GM19043 (cell line): ENCODE data around the gene FARP1.
A peak's percentile ranks its signal among the peaks of the same experiment; 100 is the strongest.

ENCODE experiments used
- ATAC-seq: cut with Tn5 transposase; IDR thresholded peaks from one replicate; pipeline ENCODE4 v1.9.1; 2021; ENCODE audit warnings: low read depth; ENCODE audit not compliant: unreplicated experiment

Gene FARP1

DNA sequence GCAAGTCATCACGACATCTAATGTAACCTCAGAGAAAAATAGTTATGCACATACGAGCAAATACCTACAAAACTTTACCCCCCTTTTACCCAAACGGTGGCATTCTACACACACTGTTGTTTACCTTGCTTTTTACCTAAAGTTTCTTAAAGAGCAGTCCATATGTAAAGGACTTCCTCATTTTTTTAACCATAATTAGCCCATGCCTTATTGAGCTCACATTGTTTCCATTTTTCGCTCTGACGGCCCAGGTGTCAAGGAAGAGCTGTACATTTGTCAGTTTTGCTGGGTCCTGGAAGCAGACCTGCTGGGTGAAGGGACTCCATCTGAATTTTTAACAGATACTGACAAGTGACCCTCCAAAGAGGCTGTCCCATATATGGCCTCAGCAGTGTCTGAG lies 344.6 kb downstream of the FARP1 start:
- no peak for ATAC-seq

DNA sequence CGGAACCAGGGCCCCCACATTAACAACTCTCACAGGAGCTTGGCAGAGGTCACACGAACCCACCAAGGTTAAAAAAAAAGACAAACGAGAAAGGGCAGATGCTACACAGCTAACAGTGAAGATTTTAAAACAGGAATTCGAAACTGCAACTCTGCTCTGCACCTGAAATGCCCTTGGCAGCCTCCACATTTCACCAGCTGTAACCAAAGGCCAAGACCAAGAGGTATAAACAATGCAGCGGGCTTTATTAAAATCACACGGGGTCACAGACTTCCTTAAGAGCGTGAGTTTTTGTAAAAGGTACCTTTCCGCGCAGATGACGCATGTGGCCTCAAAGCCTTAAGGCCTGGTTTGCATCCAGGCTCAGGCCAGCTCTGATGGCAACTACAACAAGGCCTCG lies 345.8 kb downstream of the FARP1 start:
- ATAC-seq, result peak; percentile 46

DNA sequence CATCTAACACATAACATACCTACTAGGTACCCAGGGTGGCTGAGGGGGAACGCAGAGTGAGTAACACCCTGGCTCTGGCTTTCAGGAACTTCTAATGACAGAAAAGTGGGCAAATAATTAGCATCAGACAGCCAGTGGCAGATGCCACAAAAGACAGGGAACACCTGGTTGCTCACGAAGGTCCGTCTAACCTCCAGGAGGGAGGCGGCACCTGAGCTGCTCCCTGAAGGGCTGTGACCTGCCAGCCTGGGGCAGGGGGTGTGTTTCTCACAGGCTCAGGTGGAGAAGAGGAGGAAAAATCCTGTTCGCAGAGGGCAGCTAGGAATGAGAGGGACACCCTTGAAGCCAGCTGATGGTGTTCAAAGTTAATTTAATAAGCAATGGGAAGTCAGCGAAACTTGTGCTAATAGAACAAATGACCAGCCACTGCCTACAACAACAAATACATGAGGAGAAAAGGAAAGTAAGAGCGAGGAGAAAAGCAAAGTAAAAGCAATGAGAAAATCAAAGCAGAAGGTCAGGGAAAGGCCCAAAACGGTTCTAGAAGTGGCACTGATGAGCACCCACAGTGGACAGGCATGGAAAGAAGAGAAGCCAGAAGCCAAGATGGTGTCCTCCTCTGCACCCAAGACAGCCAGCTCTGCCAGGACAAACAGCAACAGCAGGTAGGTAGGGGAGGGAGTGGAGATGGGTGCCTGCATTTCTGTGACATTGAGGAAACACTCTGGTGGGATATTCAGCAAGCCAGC lies 346.7 kb downstream of the FARP1 start:
- ATAC-seq, result no peak

DNA sequence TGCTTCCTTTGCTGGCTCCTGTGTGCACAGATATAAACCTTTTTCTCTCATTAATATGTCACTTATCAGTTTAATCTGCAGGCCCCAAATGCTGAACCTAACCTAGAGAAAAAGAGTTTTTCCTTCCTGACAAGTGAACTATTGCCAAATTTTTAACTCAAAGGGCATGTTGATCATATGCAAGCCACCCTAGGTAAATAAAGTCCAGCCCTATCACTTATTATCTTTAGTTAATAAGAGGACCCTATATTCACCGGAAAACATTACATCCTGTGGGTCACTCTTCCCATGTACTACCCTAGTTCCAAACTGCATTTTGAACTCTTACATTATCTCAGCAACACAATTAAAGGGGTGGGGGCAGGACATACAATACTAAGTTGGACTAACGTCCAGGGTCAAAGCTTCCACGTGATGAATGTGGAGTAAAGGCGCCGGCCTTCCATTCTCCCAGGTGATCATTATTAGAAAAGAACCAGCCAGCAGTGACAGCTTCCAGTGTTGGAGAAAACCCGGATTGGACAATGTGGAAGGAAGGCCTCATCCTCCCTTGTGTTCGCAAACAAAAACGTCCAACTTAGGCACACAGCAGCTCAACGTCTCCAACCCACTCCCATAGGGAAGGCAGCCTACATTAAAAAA lies 347.4 kb downstream of the FARP1 start:
- ATAC-seq, result no peak

DNA sequence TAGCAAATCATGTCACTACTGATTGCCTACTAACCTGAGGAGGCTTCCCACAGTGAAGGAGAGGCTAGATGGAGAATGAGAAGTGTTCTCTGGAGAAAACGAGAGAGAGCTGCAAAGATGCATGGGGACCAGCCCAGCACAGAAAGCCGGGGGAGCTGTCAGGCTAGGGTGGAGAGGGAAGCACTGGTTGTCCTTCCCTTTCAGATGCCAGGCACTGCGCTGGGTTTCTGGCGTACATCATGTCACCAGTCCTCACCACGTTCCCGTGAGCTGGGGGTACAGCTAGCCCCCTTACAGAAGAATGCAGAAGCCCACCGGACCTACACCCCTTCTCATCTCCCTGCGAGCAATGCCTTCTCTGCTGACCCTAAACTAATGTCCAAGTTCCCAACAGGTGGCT lies 348.0 kb downstream of the FARP1 start:
- ATAC-seq, result no peak

DNA sequence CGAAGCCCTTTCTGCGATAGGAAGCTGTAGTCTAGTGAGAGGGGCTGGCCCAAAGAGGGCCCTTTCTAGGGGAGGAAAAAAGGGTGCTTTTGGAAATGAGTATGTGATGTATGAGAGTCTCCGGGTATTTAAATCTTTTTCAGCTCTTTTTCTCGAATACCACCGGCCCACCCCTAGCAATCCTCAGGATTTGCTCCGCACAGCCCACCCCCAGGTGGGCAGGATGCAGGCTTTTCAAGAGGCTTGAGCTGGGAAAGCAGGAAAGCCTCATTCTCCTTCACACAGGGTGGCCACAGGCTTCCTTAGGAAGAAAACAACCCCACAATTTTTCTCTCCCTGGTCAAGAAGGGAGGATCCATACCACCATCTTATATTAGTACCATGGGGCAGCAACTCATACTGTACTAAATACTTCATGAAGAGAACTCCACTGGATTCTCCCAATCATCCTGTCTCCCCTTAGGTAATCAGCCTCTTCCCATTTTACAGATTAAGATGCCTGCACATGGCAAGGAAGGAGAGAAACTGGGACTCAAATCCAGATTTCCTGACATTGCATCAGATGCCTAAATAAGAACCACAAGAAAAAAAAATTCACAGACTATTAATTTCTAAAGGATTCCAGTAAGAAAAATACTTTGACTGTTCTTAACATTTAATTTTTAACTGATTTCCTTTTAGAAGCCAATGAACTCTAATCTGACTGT lies 349.6 kb downstream of the FARP1 start:
- ATAC-seq, result no peak

DNA sequence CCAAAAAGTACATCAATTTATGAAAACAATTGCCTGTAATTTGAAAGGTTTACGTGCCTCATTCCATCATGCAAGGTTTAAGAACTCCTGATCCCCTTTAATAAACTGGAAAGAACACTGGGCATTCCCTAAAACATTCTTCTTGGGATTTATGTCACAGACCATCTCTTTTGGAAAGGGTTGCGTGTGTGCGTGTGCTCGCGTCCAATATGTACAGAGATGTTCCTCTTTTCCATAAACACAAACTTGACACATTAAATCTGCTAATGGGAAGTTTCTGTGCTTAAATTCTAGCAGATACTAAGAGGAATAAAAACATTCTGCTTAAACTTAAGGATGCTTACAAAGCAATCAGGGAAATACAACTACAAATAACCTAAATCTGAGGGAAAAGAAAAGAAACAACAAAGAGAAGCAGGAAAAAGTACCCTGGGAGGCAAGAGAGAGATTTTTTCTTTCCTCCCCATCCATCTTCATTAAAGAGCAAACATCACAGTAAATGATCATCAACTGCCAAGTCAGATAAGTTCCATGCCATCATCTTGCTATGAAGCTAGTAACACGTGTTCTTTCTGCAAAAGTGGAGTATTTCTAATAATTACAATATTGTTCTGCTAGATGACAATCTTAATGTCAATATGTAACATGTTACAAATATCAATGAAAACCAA lies 350.3 kb downstream of the FARP1 start:
- no peak for ATAC-seq

DNA sequence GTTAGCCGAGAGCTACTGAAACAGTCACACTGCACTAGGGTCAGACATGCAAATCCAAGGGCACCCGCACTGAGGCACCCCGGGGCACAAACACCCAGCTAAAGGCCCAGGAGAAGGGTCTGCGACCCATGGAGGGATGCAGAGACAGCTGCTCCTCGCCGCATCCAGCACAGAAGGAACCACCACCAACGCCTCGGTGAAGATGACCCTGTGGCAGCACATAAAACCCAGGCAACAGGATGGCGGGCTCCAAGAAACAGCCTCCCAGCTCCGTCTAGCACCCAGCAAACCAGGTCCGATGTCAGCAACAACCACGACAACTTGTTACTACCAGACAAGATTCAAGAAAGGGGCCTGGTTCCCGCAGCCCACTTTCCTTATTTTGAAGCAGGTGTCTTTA lies 351.9 kb downstream of the FARP1 start:
- ATAC-seq, result no peak

DNA sequence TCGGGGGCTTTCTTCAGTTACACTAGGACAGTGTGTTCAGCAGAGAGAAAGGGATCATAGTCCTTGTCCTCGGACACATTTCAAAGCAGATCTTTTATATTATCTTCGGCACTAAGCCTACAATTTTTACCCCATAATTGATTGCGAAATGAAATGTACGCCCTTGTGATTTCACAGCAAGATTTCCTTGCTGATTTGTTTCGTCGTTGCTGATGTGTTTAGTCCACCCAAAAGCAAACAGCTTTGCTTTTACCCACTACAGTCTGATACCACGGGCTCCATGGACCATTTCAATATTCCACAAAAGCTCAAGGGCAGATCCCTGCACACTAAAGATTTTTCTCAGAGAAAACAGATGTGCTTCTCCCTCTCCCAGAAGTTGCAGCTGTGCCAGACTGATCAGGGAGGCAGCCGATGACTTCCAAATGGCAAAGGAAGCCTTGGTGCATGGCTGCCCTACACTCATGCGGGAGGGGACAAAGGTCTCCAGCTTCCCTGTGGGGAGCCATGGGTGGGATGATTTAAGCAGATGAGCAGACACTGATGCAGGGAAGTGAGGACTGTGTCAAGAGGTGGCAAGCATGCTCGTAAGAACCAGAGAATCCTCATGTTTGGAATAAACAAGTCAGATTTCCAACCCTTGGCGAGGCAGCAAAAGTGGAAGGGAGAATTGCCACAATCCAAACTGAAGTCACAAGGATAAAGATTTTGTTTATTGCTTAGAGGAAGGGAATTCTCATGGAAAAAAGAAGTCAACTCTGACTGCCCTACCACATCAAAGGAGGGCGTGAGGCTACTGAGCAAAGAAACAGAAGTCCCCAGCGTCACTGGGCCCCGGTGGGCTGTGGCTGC lies 353.0 kb downstream of the FARP1 start:
- ATAC-seq, result no peak

DNA sequence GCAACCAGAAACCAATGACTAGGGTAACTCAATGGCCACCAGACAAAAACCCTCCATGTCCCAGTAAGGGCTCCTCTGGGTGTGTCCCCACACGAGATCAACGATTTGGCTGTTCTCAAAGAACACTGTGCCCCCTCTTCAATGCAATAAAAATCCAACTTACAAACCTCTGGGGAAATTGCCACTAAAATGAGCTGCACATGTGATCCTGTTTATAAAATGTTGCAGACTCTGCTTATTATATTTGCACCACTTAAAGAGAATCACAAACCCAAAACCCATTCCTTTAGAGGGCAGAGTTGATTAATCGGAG lies 353.5 kb downstream of the FARP1 start:
- ATAC-seq, result no peak

DNA sequence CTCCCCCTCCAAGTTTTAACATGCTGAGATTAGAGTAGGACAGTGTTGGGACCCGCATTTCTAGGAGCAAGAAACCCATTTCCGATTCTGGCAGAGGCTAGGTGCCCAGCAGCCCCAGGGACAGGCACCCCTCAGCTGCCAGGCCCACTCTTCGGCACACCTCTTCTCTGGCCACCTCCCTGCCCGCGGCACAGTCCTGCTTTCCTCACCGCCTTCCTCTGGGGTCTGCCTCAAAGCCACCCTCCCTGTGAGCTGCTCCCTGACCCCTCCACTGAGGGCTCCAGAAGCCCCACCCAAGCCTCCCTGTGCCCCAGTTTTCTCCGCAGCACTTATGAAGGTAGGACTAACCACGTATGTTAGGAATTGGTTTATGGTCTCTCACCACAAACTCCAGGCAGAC lies 354.1 kb downstream of the FARP1 start:
- ATAC-seq, result no peak

DNA sequence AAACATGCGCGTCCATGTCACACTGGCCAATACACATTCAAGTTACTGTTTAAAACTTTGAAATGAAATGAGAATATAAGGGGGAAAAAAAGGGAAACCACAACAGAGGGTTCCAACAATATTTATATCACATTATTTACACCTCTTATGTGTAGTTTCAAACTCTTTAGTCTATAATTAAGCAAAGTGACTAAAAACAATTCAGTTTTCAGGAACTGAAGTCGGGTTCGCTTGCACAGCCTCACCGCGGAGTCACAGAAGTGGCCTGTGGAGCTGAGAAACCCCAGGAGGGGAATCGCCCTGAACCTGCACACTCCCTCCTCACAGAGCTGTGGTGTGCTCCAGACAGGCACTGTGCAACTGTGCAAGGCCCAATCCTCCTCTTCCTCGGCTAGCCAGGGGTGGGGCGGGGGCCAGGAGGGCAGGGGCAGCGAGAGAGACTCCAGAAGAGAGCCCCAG lies 358.1 kb downstream of the FARP1 start:
- ATAC-seq, result peak; percentile 68

DNA sequence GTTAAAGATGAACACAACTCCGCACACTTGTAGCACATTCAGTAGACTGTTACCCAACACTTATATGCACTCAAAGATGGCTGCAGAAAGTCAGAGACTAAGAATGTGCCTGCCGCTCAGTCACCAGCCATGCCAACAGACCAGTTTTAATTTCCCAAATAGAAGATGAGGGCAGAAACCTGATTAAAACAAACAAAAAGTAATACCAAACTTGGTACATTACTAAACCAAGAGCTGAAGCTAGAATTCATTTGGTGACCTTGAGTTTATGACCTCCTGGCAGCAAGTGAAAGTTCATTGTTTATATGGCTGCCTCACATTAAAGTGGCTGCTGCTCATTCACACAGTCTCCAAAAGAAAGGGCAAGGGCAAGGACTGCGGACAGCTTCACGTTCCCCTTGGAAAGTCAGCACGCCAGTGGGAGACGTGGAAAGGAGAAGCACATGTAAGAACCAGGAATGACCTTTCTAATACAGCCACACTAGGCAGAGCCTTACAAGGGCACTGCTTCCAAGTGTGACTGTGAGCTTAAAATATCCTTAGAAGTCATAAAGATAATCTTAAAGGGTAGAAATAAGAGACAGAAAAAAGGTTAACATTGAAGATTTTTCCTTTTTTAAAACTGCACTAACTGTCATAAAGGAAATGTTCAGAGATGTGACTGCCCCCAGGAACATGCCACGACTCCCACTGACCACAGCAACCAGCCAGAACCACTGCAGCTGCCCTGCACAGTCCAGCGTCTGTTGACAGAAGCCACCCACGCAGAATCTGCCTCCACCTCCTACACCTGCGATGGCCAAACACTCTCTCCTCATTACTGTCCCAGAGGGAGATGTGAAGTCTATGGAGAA lies 360.5 kb downstream of the FARP1 start:
- no peak for ATAC-seq

DNA sequence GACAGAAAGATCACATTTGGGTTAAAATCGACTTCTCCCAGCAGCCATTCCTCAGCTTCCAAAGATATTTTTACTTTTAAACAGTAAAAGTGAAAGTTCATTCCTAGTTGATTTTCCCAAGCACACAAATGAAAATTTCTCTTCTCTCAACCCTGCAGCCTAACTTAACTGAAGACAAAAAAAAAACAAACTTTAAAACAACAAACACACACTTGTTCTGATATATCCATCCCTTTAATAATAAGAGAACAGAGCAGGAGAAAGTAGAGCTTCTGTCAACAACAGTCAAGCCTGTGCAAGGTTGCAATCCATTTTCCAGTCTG lies 361.1 kb downstream of the FARP1 start:
- no peak for ATAC-seq

DNA sequence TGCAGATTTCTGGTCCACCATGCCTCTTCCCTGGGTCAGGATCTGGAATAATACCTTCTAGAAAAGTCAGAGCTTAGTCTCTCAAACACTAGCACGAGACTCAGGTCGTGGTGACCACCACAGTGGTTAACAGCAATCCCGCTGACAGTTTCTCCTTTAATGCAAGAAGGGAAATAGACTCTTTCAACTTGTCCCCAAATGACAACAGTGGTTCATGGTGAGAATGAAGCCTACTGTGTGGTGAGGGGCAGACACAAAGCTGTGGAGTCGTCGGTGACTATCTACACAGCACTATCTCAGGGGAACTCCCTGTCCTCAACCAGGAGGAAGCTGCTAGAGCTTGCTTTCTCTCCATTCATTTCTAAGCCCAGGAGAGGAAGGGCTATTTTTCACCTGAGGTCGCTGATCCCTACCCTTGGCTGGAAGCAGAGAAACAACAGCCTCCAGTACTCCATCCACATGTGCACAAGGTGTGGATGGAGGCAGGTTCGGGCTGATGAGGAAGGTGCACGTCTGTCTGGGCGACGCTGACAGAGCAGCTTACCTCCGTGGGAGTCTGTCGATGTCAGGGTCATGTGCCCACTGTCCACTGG lies 361.6 kb downstream of the FARP1 start:
- peak; percentile 41 for ATAC-seq
